ENCODE measurements around the gene MOXD1.
A peak's percentile ranks its signal among the peaks of the same experiment; 100 is the strongest.
"Not testable (repeated sequence)": the region's sequence is repeated elsewhere in the genome, so short reads cannot be mapped to it uniquely, and the experiment has no call there.

MOXD1 gene

GRCh38 chr6:132344811-132345210 is 56.5 kb downstream of the MOXD1 start:
- DNase-seq = no peak

GRCh38 chr6:132341646-132342045 is 59.6 kb downstream of the MOXD1 start:
- no peak for DNase-seq

GRCh38 chr6:132334521-132334885 is 66.8 kb downstream of the MOXD1 start:
- no peak for DNase-seq

GRCh38 chr6:132333639-132334520 is 67.4 kb downstream of the MOXD1 start:
- no peak for DNase-seq

GRCh38 chr6:132330759-132331158 is 70.5 kb downstream of the MOXD1 start:
- no peak for DNase-seq

GRCh38 chr6:132322398-132322797 is 78.9 kb downstream of the MOXD1 start:
- no peak for DNase-seq

GRCh38 chr6:132320007-132320406 is 81.3 kb downstream of the MOXD1 start:
- DNase-seq = no peak

- no peak for DNase-seq
Measured at GRCh38 chr6:132316970-132317369, 84.3 kb downstream of the MOXD1 start.

- DNase-seq = no peak
Measured at GRCh38 chr6:132314432-132314831, 86.8 kb downstream of the MOXD1 start.

- no peak for DNase-seq
Measured at GRCh38 chr6:132310921-132311320, 90.4 kb downstream of the MOXD1 start.

GRCh38 chr6:132310151-132310550 is 91.1 kb downstream of the MOXD1 start:
- DNase-seq = not testable (repeated sequence)

GRCh38 chr6:132304891-132305305 is 96.4 kb downstream of the MOXD1 start:
- DNase-seq = no peak

- no peak for DNase-seq
Measured at GRCh38 chr6:132300323-132300949, 100.8 kb downstream of the MOXD1 start.

- DNase-seq = peak; percentile 10
Measured at GRCh38 chr6:132298344-132298949, 102.8 kb downstream of the MOXD1 start.

- DNase-seq = no peak
Measured at GRCh38 chr6:132289756-132290155, 111.5 kb downstream of the MOXD1 start.

- DNase-seq = no peak
Measured at GRCh38 chr6:132287101-132287500, 114.2 kb downstream of the MOXD1 start.

- no peak for DNase-seq
Measured at GRCh38 chr6:132286298-132287019, 114.8 kb downstream of the MOXD1 start.

- no peak for DNase-seq
Measured at GRCh38 chr6:132285004-132285780, 116.1 kb downstream of the MOXD1 start.

- DNase-seq = no peak
Measured at GRCh38 chr6:132282696-132283095, 118.6 kb downstream of the MOXD1 start.

GRCh38 chr6:132280436-132280835 is 120.8 kb downstream of the MOXD1 start:
- no peak for DNase-seq

GRCh38 chr6:132279592-132280139 is 121.6 kb downstream of the MOXD1 start:
- peak; percentile 74 for DNase-seq

Data from stimulated activated CD4-positive, alpha-beta T cell treated with anti-CD3 and anti-CD28 coated beads, Interleukin-4, amount 100 ng/mL, for 1 hour (primary cell).